GM12865 (cell line): ENCODE results near the gene DENND6B.
A peak's percentile ranks its signal among the peaks of the same experiment; 100 is the strongest.
"Not testable (repeated sequence)": the region's sequence is repeated elsewhere in the genome, so short reads cannot be mapped to it uniquely, and the experiment has no call there.

Experiments used
- DNase-seq: peaks from one replicate; pipeline ENCODE4 v3.0.0; 2010; ENCODE audit warnings: low read depth
- H3K4me3 ChIP-seq: 2 replicates; pipeline ENCODE4 v1.5.1; 2011; ENCODE audit warnings: mild to moderate bottlenecking, low read depth, low read length, control low read depth
- TF ChIP-seq, protein P1 (sequence below): IDR thresholded peaks from 2 replicates; pipeline ENCODE4 v1.5.1; 2011; ENCODE audit warnings: low read length, control low read depth, low read depth, inconsistent platforms; ENCODE audit not compliant: insufficient read depth; ENCODE audit errors: missing control alignments

The DENND6B gene

DNA sequence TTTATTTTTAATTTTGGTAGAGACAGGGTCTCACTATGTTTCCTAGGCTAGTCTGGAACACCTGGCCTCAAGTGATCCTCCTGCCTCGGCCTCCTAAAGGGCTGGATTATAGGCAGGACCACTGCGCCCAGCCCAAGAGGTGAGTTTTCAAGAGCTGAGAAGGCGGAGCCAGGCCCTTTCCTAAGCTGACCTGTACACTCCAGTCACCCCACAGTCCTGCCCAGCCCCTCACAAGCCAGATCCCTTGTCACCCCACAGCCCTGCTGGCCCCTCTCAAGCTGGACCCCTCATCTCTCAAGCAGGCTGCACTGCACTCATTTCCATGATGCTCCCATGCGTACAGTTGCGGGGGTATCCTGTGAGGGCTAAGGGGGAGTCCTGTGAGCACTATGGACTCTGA lies 2.9 kb downstream of the DENND6B start:
- TF ChIP-seq, protein P1, sequence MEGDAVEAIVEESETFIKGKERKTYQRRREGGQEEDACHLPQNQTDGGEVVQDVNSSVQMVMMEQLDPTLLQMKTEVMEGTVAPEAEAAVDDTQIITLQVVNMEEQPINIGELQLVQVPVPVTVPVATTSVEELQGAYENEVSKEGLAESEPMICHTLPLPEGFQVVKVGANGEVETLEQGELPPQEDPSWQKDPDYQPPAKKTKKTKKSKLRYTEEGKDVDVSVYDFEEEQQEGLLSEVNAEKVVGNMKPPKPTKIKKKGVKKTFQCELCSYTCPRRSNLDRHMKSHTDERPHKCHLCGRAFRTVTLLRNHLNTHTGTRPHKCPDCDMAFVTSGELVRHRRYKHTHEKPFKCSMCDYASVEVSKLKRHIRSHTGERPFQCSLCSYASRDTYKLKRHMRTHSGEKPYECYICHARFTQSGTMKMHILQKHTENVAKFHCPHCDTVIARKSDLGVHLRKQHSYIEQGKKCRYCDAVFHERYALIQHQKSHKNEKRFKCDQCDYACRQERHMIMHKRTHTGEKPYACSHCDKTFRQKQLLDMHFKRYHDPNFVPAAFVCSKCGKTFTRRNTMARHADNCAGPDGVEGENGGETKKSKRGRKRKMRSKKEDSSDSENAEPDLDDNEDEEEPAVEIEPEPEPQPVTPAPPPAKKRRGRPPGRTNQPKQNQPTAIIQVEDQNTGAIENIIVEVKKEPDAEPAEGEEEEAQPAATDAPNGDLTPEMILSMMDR, result no peak
- H3K4me3 ChIP-seq, result no peak overlapping the region
- no peak for DNase-seq

DNA sequence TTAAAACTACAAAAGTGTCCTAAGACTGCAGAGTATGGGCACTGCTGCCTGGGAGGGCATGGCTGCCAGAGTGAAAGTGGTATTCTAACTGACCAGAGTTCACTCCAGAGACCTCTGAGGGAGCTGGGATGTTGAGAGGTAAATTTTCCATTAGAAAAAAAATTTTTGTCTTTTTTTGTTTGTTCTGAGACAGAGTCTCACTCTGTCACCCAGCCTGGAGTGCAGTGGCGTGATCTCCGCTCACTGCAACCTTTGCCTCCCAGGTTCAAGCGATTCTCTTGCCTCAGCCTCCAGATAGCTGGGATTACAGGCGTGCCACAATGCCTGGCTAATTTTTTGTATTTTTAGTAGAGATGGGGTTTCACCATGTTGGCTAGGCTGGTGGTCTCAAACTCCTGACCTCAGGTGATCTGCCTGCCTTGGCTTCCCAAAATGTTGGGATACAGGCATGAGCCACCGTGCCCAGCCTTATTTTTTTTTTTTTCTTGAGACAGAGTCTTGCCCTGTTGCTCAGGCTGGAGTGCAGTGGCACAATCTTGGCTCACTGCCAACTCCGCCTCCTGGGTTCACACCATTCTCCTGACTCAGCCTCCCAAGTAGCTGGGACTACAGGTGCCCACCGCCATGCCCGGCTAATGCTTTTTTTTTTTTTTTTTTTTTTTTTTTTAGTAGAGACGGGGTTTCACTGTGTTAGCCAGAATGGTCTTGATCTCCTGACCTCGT lies 4.3 kb downstream of the DENND6B start:
- not testable (repeated sequence) for H3K4me3 ChIP-seq, DNase-seq

DNA sequence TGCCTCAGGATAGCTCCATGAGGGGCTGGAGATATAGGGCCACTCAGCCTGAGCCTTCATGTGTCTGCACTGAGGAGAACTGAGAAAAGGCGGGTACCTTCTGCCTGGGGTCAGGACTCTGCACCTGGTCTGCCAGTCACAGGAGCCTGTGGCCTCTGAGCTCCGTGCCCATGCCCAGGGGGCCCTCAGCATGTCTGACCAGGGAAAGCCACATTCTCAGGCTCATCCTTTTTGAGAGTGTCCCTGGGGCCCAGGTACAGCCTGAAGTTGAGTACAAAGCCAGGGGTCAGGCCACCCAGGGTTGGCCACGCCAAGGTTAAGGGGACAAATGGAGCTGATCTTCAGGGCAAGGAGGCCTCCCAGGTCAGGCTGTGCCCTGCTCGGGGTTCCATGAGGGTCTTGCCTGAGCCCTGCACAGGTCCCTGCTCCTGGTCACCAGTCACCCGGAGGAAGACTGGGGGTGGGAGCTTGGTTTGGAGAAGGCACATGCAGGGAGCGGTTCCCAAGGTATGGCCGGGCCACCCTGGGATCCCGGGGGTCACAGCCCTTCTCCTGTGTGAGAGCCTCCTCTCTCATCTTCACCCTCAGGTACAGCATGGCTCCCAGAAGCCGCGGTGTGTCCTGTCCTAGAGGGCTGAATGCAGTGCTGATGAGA lies 6.0 kb downstream of the DENND6B start:
- DNase-seq, result no peak
- H3K4me3 ChIP-seq, result no peak overlapping the region
- TF ChIP-seq, protein P1, result no peak

DNA sequence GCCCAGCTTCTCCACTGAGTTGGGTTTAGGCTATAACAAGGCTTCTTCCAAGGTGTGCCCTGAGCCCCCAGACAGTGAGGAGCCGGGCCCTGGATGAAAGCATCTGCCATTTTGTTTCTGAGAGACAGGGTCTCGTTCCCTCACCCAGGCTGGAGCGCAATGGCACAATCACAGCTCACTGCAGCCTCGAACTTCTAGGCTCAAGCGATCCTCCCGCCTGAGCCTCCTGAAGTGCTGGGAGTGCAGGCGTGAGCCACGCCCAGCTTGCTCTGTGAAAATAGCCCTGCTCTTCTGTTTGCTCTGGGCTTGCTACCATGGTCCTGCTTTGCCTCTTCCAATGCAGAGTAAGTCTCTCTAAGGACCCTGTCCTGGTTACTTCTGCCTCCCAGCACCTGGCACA lies 6.7 kb downstream of the DENND6B start:
- TF ChIP-seq, protein P1, result no peak

DNA sequence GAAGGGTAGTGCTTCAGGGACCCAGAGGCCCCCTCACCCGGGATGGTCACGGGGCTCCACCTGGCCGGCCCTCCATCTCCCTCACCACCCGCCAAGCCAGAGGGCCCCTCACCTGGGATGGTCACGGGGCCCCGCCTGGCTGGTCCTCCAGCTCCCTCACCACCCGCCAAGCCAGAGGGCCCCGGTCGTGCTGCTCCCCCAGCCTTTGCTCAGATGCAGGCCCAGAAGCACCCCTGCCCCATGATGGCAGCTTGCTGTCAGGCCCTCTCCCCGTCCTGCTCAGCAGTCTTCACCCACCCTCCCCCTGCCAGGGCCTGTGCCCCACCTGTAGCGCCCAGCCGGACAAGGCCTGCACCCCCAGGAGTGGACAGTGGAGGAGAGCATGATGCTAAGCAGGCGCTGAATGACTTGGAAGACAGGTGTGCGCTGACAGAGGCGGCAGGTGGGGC lies 7.3 kb downstream of the DENND6B start:
- no peak overlapping the region for H3K4me3 ChIP-seq
- TF ChIP-seq, protein P1, result no peak
- DNase-seq, result no peak

More for the DNA sequence above, 6.7 kb downstream of the DENND6B start:
- DNase-seq, result no peak
- no peak overlapping the region for H3K4me3 ChIP-seq

DNA sequence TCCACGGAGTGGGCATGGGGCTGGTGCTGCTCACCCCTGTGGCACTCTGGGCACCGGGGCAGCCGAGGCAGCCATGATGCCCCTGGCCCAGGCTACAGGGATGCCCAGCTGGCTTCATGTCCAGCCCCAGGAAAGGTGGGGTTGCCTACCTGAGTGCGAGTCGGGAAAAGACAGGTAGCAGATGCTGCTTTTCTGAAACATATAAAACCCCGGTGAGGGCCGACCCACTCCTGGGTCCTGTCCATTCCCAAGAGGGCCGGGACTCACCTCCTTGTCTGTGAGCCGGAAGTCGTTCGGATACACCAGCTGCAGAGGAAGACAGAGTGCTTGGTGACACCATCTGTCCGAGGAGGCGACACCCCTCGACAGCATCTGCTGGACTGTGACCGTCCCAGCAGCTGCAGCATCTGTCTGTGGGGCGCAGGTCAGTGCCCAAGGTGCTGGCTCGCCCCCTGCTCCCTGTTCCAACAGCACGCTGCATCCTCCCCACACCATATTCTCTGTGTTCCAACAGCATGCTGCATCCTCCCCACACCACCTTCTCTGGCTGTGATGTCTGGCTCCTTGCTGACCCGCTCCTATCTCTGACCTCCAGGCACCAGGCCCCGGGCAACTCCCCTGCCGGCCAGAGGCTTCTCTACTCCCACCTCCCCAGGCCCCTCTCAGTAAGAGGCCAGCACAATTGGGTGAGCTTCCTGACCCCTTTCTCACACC lies 8.0 kb downstream of the DENND6B start:
- DNase-seq, result peak; percentile 57
- no peak overlapping the region for H3K4me3 ChIP-seq
- TF ChIP-seq, protein P1, result no peak

DNA sequence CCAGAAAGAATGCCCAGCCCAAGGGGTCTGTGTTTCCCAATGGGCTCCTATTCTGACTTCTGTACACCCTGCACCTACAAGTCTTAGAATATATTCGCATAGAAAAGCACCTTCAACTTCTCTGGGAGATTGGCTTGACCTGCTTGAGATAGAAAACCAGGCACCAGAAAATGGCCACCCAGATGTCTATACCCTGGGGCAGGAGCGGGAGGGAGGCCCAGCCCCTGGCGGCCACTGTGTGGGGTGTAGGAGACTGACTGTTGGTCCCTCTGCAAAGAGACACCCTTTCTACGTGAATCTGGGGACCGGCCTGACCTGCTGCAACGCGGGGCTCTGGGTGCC lies 8.5 kb downstream of the DENND6B start:
- no peak for DNase-seq
- TF ChIP-seq, protein P1, result peak; percentile 11
- no peak overlapping the region for H3K4me3 ChIP-seq
